DOHH2 (cell line): ENCODE measurements around the gene NAALADL2.

ENCODE experiments used
- H3F3A ChIP-seq: fragments of 200-600 bp; sonication (generic), shearing (Covaris generic); 2 replicates; pipeline ENCODE4 v1.6.0; 2016; ENCODE audit warnings: antibody characterized with exemption, mild to moderate bottlenecking; ENCODE audit not compliant: control insufficient read depth, insufficient read depth
- H3K27ac ChIP-seq: fragments of 200-600 bp; sonication (generic); 2 replicates; pipeline ENCODE4 v1.5.1; 2014; ENCODE audit warnings: low read depth, mild to moderate bottlenecking, low read length, moderate library complexity
- H3K27me3 ChIP-seq: fragments of 200-600 bp; sonication (generic); 2 replicates; pipeline ENCODE4 v1.6.1; 2014; ENCODE audit warnings: mild to moderate bottlenecking, low read length, mixed read lengths; ENCODE audit not compliant: control insufficient read depth
- H3K36me3 ChIP-seq: fragments of 200-600 bp; sonication (generic); 2 replicates; pipeline ENCODE4 v1.6.1; 2014; ENCODE audit warnings: mild to moderate bottlenecking, low read length, moderate library complexity, mixed read lengths; ENCODE audit not compliant: control insufficient read depth
- H3K4me1 ChIP-seq: fragments of 200-600 bp; sonication (generic); 2 replicates; pipeline ENCODE4 v1.6.1; 2014; ENCODE audit warnings: mild to moderate bottlenecking, low read length, mixed read lengths; ENCODE audit not compliant: control insufficient read depth
- H3K4me2 ChIP-seq: fragments of 200-600 bp; sonication (generic); 2 replicates; pipeline ENCODE4 v1.6.0; 2014; ENCODE audit warnings: mild to moderate bottlenecking, low read length, moderate library complexity
- H3K4me3 ChIP-seq: fragments of 200-600 bp; sonication (generic); 2 replicates; pipeline ENCODE4 v1.5.1; 2014; ENCODE audit warnings: mild to moderate bottlenecking, low read length, mixed read lengths
- H3K79me2 ChIP-seq: fragments of 200-600 bp; sonication (generic); 2 replicates; pipeline ENCODE4 v1.6.1; 2014; ENCODE audit warnings: mild to moderate bottlenecking, low read length, mixed read lengths; ENCODE audit not compliant: control insufficient read depth
- H3K9me2 ChIP-seq: fragments of 200-600 bp; sonication (generic); replicated peaks from 2 replicates; pipeline ENCODE4 v1.6.1; 2014; ENCODE audit warnings: mild to moderate bottlenecking, low read length, mixed read lengths; ENCODE audit not compliant: control insufficient read depth
- H3K9me3 ChIP-seq: fragments of 200-600 bp; sonication (generic); 2 replicates; pipeline ENCODE4 v1.6.1; 2014; ENCODE audit warnings: antibody characterized with exemption, low read length, mixed read lengths; ENCODE audit not compliant: control insufficient read depth, insufficient read depth
- H4K20me1 ChIP-seq: fragments of 200-600 bp; sonication (generic); 2 replicates; pipeline ENCODE4 v1.6.0; 2014; ENCODE audit warnings: low read depth, mild to moderate bottlenecking, antibody characterized with exemption, low read length, moderate library complexity; ENCODE audit not compliant: control insufficient read depth, insufficient read depth
- CTCF ChIP-seq: fragments of 200-600 bp; sonication (generic); IDR thresholded peaks from one replicate; pipeline ENCODE4 v1.5.1; 2014; ENCODE audit warnings: antibody characterized with exemption, mild to moderate bottlenecking, low read depth, low read length; ENCODE audit not compliant: poor library complexity, severe bottlenecking
- EZH2phosphoT487 ChIP-seq: fragments of 200-600 bp; sonication (generic); IDR thresholded peaks from 2 replicates; pipeline ENCODE4 v1.6.1; 2017; ENCODE audit warnings: borderline replicate concordance, mild to moderate bottlenecking, antibody characterized with exemption, low read length, moderate library complexity, mixed read lengths

The NAALADL2 gene

GRCh38 chr3:175737646-175738572 is 878.8 kb downstream of the NAALADL2 start:
- H4K20me1 ChIP-seq = no peaks in the 10 kb centered on the region
- no peak overlapping the region for H3K4me2 ChIP-seq
- H3K79me2 ChIP-seq = no peaks in the 10 kb centered on the region
- no peaks in the 10 kb centered on the region for H3K4me1 ChIP-seq
- H3K9me2 ChIP-seq = no peaks in the 10 kb centered on the region
- no peak overlapping the region for H3K4me3 ChIP-seq
- TF ChIP-seq CTCF (no peak), EZH2phosphoT487 (no peak)
- no peaks in the 10 kb centered on the region for H3F3A ChIP-seq
- no peaks in the 10 kb centered on the region for H3K9me3 ChIP-seq
- H3K27me3 ChIP-seq = no peaks in the 10 kb centered on the region
- H3K27ac ChIP-seq = no peak overlapping the region
- H3K36me3 ChIP-seq = no peaks in the 10 kb centered on the region

GRCh38 chr3:175741951-175742350 is 882.8 kb downstream of the NAALADL2 start:
- Histone ChIP-seq H3K4me1 (no peaks in the 10 kb centered on the region), H3K4me2 (no peak overlapping the region), H3K4me3 (no peak overlapping the region), H3K36me3 (no peaks in the 10 kb centered on the region), H3K79me2 (no peaks in the 10 kb centered on the region), H3K27me3 (no peaks in the 10 kb centered on the region), H3K9me3 (no peaks in the 10 kb centered on the region), H3K27ac (no peak overlapping the region), H3K9me2 (no peaks in the 10 kb centered on the region), H3F3A (no peaks in the 10 kb centered on the region), H4K20me1 (no peaks in the 10 kb centered on the region)
- TF ChIP-seq CTCF (no peak), EZH2phosphoT487 (no peak)

- Histone ChIP-seq H4K20me1 (no peaks in the 10 kb centered on the region), H3K27ac (no peak overlapping the region)
Measured at GRCh38 chr3:175743733-175744400, 884.7 kb downstream of the NAALADL2 start.

More at GRCh38 chr3:175743733-175744400, 884.7 kb downstream of the NAALADL2 start:
- H3K27me3 ChIP-seq = no peaks in the 10 kb centered on the region
- no peaks in the 10 kb centered on the region for H3K36me3 ChIP-seq
- no peaks in the 10 kb centered on the region for H3K9me3 ChIP-seq
- no peak overlapping the region for H3K4me2 ChIP-seq
- H3F3A ChIP-seq = no peaks in the 10 kb centered on the region
- no peaks in the 10 kb centered on the region for H3K79me2 ChIP-seq
- H3K4me1 ChIP-seq = no peaks in the 10 kb centered on the region
- no peaks in the 10 kb centered on the region for H3K9me2 ChIP-seq
- no peak overlapping the region for H3K4me3 ChIP-seq
- no peak for TF ChIP-seq EZH2phosphoT487
- no peak for TF ChIP-seq CTCF
